Measurements from ENCODE around the gene OPRD1. TPM values are rescaled to one million over a fixed set of nuclear protein-coding genes. Genes with fewer than 3 reads are reported as not detected.

Gene OPRD1
- total RNA-seq, 1 donor from 2014 or later = not detected

DNA sequence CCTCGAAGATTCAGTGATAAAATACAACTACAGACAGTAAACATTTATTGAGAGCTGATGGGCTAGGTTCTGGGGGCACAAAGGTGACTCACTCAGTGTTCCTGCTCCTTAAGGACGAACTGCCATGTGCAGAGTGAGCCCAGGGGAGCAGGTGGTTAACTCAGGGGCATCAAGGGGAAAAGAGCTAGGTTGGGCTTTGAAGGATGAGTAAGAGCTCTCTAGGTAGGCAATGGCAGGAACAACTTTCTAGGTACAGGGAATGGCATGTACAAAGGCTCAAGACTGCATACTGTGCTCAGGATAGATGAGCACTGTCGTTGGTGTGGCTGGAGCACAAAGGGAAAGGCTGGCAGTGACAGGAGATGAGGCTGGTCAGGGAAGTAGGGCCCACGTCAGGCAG lies 85.8 kb downstream of the OPRD1 start:
- H3K27ac ChIP-seq (replicated peaks) = no peak overlapping the region
- H3K9me3 ChIP-seq (replicated peaks) = no peaks in the 10 kb centered on the region
- H3K4me1 ChIP-seq = peaks cover 40% of the 10 kb centered on the region
- TF ChIP-seq, protein P1, sequence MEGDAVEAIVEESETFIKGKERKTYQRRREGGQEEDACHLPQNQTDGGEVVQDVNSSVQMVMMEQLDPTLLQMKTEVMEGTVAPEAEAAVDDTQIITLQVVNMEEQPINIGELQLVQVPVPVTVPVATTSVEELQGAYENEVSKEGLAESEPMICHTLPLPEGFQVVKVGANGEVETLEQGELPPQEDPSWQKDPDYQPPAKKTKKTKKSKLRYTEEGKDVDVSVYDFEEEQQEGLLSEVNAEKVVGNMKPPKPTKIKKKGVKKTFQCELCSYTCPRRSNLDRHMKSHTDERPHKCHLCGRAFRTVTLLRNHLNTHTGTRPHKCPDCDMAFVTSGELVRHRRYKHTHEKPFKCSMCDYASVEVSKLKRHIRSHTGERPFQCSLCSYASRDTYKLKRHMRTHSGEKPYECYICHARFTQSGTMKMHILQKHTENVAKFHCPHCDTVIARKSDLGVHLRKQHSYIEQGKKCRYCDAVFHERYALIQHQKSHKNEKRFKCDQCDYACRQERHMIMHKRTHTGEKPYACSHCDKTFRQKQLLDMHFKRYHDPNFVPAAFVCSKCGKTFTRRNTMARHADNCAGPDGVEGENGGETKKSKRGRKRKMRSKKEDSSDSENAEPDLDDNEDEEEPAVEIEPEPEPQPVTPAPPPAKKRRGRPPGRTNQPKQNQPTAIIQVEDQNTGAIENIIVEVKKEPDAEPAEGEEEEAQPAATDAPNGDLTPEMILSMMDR (IDR thresholded peaks at IDR 0.05; ENCODE audit: borderline replicate concordance) = no peak
- intact Hi-C loops (cut with micrococcal nuclease) = no loop called here
- no peaks in the 10 kb centered on the region for H3K27me3 ChIP-seq (ENCODE audit: low read depth)
- no peaks in the 10 kb centered on the region for H3K36me3 ChIP-seq
- no peak for DNase-seq
- H3K4me3 ChIP-seq = no peak overlapping the region

GRCh38 chr1:28898405-28898881 lies 86.5 kb downstream of the OPRD1 start:
- DNase-seq = no peak
- H3K27me3 ChIP-seq (ENCODE audit: low read depth) = no peaks in the 10 kb centered on the region
- H3K9me3 ChIP-seq (replicated peaks) = no peaks in the 10 kb centered on the region
- intact Hi-C loops (cut with micrococcal nuclease) = no loop called here
- no peak overlapping the region for H3K27ac ChIP-seq (replicated peaks)
- TF ChIP-seq, protein P1 (IDR thresholded peaks at IDR 0.05; ENCODE audit: borderline replicate concordance) = no peak
- H3K4me1 ChIP-seq = peaks cover 40% of the 10 kb centered on the region
- no peak overlapping the region for H3K4me3 ChIP-seq
- H3K36me3 ChIP-seq = no peaks in the 10 kb centered on the region

- DNase-seq = no peak
- Histone ChIP-seq H3K36me3 (no peaks in the 10 kb centered on the region), H3K4me3 (no peak overlapping the region), H3K27ac (replicated peaks) (no peak overlapping the region), H3K27me3 (ENCODE audit: low read depth) (no peaks in the 10 kb centered on the region), H3K9me3 (replicated peaks) (peaks cover 2% of the 10 kb centered on the region), H3K4me1 (peaks cover 35% of the 10 kb centered on the region)
- intact Hi-C loops (cut with micrococcal nuclease) = no loop called here
- TF ChIP-seq, protein P1 (IDR thresholded peaks at IDR 0.05; ENCODE audit: borderline replicate concordance) = no peak
Observed at GRCh38 chr1:28899267-28899666, 87.3 kb downstream of the OPRD1 start.

- TF ChIP-seq, protein P1 (IDR thresholded peaks at IDR 0.05; ENCODE audit: borderline replicate concordance) = no peak
Observed at GRCh38 chr1:28900562-28900961, 88.6 kb downstream of the OPRD1 start.

DNA sequence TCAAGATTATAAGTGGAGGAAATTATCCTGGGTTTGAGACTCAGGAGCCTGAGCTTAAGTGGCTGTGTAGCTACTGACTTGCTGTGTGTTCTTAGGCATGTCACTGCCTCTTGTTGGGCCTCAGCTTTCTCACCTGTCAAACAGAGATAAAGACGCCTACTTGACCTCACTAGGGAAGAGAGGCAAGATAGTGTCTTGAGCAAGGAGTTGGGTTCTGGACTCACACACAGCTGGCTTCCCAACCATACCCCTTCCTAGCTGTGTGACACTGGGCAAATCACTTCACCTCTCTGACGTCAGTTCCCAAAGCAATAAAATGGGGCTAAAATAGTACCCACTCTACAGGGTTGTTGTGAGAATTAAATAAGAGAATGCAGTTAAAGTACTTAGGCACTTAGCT lies 90.8 kb downstream of the OPRD1 start:
- H3K36me3 ChIP-seq = no peaks in the 10 kb centered on the region
- TF ChIP-seq, protein P1 (IDR thresholded peaks at IDR 0.05; ENCODE audit: borderline replicate concordance) = no peak
- H3K4me3 ChIP-seq = no peak overlapping the region
- intact Hi-C loops (cut with micrococcal nuclease) = no loop called here
- peaks cover 6% of the 10 kb centered on the region for H3K9me3 ChIP-seq (replicated peaks)
- H3K27ac ChIP-seq (replicated peaks) = no peak overlapping the region
- no peak for DNase-seq
- no peaks in the 10 kb centered on the region for H3K27me3 ChIP-seq (ENCODE audit: low read depth)
- H3K4me1 ChIP-seq = peaks cover 18% of the 10 kb centered on the region

More at GRCh38 chr1:28900562-28900961, 88.6 kb downstream of the OPRD1 start:
- peaks cover 26% of the 10 kb centered on the region for H3K4me1 ChIP-seq
- peaks cover 6% of the 10 kb centered on the region for H3K9me3 ChIP-seq (replicated peaks)
- H3K4me3 ChIP-seq = no peak overlapping the region
- H3K36me3 ChIP-seq = no peaks in the 10 kb centered on the region
- intact Hi-C loops (cut with micrococcal nuclease) = no loop called here
- DNase-seq = no peak
- H3K27ac ChIP-seq (replicated peaks) = no peak overlapping the region
- no peaks in the 10 kb centered on the region for H3K27me3 ChIP-seq (ENCODE audit: low read depth)
